Left lobe of liver (tissue), 2 donors: ENCODE measurements around the gene SLC22A23. TPM values are rescaled to one million over a fixed set of nuclear protein-coding genes. Genes with fewer than 3 reads are reported as not detected.

Experiments used
- ATAC-seq: fragments of 200-7000 bp; cut with Tn5 transposase; one replicate; pipeline ENCODE4 v1.9.1; 2020; ENCODE audit warnings: mild to moderate bottlenecking, moderate library complexity
- DNase-seq: peaks from one replicate; pipeline ENCODE4 v3.0.0-alpha.2; 2020; ENCODE audit warnings: low spot score
- total RNA-seq: library from RNA; stranded (reverse); gene quantifications from one replicate; pipeline ENCODE4 v1.2.1, GENCODE V29; 2021
- donor health status: DM: no; HTN: no; CAD: no; lungs with moderate emphysema.
- donor health status: DM: no; HTN: yes; CAD: no.

SLC22A23 gene
- total RNA-seq, 1 donor from 2014 or later = 16.9 TPM

DNA sequence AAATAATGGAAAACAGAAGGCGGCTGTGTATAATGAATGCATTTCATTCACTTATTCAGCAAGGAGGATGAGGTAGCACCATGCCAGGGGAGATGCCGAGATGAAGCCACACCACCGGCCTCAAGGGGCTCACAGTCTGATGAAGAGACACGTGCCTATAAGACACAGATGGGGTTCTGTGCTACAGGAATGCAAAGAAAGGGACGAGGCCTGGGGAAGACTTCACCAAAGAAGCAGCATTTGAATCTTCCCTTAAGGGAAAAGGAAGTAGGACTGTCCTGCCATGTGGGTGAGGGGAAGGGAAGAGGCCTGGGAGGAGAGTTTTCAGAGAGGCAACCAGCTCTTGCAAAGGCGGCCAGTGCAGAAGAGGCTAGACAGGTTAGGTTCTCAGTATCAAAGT is 99.2 kb downstream of the SLC22A23 start:
- ATAC-seq (no peak), DNase-seq (no peak)

DNA sequence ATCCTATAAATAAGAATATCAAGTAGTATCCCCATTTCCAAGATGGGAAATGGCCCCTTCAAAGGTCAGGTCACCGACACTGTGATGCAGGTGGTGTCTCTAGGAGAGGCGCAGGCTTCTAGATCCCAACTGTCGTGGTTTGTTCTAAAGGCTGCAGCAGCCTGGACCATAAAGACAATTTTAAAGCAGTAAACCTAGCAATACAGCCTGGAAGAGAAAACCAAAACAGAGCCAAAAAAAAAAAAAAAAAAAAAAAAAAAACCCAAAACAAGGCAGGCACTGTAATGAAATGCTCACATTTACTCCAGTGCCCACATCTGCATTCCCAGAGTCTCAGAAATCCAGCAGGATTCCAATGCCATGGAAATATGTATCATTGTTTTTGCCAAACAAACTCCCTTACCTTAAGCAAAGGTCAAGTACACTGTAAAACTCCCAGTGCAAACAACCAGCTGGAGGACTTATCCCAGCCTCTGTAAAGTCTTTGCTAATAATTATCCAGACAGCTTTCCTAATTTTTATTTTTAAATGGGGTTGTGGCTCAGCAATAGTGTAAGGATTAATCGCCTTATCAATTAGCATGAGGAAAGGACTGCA is 99.9 kb downstream of the SLC22A23 start:
- no peak for DNase-seq
- ATAC-seq = peak; percentile 64

DNA sequence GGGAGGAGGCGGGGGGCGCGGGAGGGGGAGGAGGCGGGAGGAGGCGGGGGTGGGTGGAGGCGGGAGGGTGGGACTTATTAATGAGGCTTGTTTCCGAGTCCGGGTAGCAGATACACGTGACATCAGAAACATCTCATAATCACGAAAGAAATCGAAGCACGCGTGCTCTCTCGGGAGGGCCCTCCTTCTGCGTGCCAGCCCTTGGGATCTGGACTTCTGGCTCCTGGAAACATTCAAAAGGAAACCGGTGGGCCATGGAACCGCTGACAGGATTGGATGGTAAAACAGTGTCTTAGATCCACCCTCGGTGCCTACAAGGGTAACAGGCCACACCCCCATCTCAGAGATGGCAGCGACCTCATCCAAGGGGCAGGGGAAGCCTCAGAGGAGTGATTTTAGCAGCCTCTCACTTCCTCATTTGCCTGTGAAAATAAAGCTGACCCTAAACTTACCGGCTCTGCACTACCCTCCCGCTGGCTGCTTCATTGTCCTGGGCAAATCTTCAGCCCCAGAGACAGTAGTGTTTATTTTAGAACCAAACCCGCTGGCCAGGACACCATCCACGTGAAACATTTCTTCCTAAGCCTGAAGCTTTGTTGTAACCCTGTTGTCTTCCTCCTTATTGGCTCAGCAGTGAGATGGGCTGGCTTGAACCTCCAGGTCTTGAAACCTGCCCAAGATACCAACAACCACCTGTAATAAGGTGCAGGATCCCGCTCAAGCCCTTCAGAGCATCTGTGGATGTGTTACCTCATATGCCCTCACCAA is 100.6 kb downstream of the SLC22A23 start:
- ATAC-seq = peak; percentile 71
- DNase-seq = peak; percentile 76

DNA sequence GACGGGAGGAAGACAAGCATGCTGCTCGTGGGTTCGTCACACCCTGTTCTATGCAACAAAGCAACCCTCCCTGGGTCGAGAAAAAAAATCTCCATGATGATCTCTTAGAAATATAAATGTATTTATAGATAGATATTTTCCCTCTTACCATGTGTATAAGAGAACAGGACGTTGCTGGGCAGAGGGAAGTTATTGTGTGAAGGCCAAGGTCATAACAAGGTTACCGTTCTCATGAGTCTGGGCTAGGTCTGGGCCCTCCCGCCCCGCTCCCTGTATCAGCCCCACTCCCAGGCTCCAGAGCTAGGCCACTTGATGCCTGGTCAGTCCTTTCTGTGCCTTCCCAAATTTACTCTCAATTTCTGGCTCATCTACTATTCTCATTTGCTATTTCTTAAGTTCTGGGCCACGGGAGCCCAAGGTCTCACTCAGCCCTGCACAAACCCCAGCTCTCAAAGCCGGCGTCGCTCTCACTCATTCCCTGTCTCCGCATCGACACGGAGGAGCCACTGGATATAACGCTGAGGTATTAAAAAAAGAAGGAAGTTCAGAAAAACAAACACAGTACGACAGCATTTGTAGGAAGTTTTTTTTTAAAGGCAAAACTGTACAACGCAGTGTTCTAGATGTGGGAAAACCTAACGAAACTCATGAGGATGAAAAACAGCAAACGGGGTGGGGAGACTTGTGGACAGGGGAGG is 101.3 kb downstream of the SLC22A23 start:
- DNase-seq (no peak), ATAC-seq (peak; percentile 26)

DNA sequence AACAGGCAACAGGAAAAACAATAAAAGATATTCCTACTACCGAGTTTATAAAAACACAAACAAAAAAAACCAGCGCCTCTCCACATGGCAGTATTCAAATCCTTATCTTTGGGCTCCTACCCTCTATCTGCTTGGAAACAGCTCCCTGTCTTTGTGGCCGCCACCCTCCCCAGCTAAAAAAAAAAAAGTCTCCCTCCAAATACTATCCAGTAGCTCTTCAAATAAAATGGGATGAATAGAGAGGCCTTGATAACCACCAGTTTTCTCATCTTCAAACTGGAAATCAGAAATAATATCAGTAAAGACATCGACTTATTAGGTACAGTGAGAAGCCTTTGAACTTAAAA is 101.9 kb downstream of the SLC22A23 start:
- DNase-seq = no peak
- no peak for ATAC-seq

DNA sequence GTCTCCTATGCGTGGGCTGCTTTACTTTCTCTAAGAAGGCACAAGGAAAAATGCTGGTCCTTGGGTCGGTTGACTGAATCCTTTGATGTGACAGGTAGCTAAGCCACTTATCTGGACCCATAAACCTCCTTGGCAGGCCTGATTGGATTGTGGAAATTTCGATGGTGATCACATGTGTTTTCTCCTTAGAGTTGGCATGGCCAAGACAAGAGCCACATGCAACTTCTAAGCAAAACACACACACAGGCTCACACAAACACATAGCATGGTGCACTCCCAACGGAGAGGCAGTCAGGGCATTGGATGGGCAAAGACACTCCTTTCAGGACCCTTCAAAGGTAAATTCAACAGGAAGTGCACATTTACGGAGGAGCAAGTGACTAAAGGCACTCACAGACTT is 102.9 kb downstream of the SLC22A23 start:
- ATAC-seq = no peak

DNA sequence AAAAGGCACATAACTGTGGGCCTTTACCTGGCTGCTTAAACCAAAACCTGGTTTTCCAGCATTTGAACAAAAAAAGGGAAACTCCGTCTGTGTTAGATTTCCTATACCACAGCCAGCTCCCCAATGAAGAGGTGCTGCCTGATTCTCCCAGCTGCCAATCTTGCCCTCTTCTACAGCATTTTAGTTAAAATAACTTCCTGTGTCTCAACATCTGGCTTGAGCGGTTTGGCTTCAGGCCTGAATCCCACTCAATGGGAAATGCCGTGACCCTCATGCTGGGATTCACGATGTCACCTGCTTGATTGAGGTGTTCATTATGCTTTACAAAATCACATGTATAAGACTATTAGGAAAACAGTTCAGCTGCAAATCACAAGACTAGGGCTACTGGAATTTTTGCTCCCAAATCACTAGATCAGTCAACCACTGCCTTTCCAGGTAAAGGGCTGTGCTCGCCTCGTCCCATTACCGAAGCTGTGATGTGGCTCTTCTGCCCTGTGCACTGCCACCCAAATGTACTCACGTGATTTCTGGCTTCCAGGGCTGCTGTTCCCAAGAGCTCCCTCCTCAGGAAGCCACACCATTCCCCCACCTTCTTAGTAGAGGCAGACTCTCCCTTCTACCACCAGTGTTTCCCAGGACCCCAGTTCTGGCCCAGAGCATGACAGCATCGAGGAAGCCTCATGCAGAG is 103.5 kb downstream of the SLC22A23 start:
- ATAC-seq = no peak
- DNase-seq = no peak

More for the DNA sequence above, 102.9 kb downstream of the SLC22A23 start:
- no peak for DNase-seq

DNA sequence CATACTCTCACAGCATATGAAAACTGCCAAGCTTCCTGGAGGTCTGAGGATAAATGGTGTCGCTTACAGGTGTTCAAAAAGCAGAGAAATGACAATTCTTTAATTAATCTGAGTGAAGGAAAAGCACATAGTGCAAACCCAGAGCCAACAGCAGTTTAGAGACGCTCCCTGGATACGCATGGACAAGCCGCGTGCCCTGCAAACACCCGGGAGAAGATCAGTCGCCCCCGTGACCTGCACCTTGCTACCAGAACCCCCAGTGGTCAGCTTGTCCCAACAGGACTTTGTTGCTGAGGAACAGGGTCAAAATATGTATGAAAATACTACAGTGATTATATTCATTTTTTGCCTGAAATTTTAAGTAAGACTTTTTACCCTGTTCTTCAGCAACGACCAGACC is 104.2 kb downstream of the SLC22A23 start:
- ATAC-seq = peak; percentile 27
- peak; percentile 64 for DNase-seq

DNA sequence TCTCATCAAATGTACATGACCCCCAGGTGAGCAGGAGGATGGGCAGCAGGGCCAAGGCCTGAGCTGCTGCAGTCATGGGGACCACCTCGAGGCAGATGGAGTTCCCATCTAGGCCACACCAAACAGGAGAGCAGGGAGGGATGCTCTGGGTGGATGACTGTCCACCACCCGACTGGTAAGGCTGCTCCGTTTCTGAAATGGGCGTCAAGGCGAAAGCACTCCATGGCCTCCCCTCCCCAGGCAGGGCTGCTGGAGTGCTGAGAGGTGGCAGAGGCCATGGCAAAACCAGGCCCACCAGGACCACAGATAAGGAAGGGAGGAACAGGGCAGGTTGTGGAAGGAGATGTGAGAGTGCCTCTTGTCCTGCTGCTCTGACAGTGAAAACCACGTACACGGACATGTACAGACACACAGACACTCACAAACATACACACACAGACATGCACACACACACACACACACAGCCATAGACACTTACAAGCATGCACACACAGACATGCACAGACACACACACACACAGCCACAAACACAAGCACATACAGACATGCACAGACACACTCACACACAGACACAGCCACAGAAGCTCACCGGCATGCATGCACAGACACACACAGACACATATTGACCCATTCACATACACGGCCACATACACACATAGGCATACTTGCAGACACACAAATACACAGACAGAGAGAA is 104.9 kb downstream of the SLC22A23 start:
- ATAC-seq = no peak
- DNase-seq = no peak

DNA sequence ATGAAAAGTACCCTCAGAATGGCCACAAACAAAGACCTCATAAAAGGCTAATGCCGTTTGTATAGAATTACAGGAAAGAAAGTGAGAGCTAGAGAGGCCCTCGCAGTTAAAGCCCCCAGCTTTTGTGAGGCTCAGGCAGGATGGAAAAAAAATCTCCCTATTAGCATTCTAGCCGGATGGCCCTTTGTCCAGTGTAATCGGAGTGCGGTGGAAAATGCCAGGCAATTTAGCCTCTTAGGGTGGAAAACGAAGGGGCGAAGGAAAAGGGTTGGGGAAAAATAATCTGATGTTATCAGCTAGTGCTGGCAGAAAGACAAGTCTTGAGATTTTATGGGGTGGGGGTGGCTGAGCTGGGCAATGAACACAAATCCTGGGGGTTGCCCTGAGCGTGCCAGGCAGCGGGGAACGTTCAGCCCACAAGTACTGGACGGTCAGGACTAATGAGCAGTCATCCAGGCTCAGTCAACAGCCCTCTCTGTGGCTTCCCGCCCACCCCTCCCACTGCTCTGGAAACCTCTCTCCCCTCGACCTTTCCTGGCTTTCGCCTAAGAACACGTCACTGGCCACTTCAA is 105.7 kb downstream of the SLC22A23 start:
- DNase-seq (no peak), ATAC-seq (no peak)

DNA sequence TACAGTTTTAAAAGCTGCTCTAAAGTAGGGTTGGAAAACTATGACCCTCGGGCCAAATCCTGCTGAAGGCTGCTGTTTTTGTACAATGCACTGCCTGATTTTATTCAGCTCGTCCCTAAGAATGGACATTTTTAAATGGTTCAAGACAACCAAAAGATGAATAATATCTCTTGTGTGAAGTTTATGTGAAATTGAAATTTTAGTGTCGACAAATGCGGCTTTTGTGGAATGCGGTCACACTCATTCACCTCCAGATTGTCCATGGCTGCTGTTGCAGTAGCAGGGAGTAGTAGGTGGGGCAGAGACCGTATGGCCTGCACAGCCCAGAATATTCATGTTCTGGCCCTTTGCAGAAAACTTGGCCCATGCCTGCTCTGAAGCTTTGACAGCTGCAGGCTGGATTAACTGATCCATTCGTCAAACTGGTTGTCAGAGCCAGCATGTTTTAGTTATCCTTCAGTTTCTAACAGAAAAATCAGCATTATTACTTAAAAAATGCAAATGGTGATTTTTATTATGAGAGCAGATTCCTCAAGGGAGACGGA is 106.5 kb downstream of the SLC22A23 start:
- ATAC-seq (no peak), DNase-seq (no peak)

DNA sequence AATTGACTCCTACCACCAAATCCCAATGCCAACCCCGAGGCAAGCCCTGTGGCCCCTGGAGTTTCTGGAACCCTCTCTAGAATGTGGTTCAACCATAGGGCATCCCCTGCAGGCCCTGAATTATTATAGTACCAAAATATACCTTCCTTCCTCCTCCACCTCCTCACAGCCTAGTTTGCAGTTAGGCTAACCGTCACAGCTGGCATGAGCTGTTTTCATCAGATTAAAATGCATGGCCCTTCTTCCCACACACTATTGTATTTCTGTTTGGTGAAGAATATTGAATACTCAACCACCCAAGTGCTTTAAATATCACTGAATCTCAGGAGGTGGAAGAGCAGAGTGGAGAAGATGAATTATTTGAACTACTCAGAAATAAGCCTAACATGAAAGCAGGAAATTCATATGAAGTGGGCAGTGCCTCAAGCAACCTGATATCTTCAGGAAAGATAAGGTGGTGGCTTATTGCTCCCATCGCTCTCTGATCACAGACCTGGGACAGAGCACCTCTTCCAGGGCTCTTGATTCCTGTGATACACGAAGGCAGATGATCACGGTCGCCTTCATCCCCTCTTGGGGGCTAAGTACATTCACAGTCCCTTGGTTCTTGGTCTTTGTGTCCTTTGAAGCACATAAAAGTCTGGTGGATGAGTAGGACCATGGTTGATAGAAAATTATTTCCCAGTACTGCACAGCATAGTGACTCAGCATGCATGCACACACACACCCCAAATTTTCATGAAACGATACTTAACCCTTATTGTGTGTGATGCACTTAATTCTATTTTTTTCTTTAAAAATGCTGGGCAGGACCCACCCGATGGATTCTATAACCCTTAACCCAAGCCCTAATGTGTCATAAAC is 107.2 kb downstream of the SLC22A23 start:
- ATAC-seq (no peak), DNase-seq (no peak)

DNA sequence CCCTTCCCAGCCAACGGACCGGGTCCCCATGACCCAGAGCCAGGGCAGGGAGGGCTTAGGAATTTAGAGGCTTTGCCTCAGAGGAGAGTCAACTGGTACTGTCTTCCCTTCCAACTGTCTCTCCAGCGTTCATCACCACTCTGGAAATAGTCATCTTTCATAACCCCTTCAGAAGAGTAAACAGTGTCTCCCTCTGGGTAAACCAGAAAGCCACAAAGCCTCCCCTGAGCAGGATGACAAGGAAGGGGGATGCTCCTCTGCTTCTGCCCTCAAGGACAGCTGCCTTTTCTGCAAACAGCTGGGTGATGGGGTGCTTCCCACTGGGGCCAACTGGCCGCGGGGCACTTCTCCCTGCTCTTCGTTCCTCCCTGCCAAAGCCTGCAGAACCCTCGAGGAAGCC is 108.0 kb downstream of the SLC22A23 start:
- no peak for DNase-seq
- no peak for ATAC-seq

DNA sequence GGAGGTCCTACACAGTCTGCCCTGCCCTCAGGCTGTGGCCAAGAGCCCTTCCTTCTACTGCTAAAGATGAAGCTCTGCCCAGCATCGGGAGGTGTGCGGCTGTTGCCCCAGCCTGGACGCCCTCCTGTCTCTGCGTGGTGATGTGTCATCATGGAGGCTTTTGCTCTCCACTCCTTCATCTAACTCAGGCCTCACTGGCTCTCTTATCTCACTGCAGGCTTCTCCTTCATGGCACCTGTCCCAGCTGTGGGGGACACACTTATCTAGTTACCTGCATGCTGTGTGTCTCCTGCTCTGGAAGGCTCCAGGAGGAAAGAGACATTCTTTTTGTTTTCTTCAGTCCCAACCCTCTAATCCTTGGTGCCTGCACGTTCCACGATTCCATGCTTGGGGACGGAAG is 109.0 kb downstream of the SLC22A23 start:
- ATAC-seq (no peak), DNase-seq (no peak)

DNA sequence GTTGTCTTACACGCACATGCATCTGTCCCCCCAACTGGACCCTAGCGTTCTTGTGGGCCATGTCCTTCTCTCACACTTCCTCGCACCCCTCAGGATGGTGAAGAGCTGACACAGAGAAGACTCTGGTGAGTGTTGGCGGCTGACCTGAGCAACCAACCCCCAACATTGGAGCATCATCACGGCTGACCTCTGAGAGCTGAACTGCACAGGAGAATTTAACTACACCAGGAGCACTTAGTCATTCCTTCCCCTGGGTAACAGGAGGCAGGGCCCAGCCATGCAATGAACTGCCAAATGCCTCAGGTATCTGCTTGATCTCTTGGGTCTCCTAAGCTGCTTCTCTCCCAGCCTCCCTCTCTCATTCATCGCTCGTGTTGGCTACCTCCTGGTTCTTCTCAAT is 109.6 kb downstream of the SLC22A23 start:
- no peak for ATAC-seq
- DNase-seq = no peak

DNA sequence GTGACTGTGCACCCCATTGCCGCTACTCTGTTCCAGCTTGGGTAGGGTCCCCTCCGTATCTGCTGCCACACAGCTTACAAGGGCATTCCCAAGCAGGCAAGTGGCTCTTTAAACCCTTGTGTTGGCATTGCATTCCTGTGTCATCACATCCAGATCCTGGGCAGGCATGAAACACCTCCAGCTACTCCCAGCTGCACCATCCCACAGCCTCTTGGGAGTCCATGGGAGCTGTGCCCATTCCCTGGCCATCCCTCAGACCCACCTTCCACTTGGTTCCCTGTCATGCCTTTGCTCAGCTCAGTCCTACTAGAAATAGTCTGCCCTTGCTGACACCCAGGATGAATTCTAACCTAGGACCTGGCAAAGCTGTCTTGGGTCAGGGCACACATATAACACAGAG is 110.4 kb downstream of the SLC22A23 start:
- ATAC-seq = peak; percentile 20

DNA sequence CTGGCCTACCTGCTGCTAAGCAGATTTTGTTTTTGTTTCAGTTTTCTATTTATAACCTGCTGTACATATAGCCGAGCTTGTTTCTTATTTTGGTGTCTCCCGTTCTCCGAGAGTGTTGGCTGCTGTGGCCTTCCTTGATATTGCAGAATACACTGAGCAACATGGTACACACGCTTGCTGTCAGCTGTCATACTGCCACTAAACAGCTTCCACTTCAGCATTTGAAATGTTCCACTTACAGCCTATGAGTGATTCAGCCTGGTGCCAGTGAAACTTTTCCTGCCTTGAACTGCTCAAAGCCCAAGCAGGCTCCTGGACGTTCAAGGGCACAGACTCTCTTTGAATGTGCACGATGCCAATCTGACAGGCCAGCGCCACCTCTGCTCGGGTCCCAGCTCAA is 111.0 kb downstream of the SLC22A23 start:
- ATAC-seq = peak; percentile 29

More for the DNA sequence above, 110.4 kb downstream of the SLC22A23 start:
- no peak for DNase-seq

DNA sequence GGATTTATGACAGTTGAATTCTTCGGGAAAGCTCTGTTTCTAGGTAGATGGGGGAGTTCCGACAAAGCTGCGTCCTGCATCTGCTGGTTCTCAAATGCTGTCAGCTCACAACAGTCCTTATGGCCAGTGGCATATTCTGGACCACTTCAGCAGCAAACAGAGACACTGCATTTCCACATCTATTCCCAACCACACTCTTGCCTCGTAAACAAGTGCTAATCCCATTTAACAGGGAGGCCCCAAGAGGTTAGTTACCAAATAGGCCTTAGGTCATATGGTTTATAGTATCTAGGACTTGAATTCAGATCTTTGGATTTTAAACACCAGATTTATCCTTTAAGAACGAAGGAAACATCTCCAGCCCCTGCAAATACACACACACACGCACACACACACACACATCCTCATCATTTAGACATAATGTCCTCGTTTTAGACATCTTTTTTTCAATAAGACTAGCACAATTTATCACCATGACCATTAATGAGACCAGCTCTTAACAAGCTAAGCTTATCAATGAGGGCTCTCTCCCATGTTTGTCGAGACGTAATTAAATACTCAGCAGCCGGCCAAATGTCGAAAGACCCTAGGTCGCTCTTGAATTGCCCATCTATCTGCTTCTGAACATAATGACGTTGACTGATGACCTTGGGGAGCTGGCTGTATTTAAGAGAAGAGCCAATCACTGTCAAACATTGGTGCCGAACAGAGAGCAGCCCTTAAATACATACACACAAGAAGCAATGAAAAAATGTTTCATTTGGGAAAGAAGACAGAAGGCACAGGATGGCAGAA is 113.6 kb downstream of the SLC22A23 start:
- no peak for ATAC-seq

More for the DNA sequence above, 111.0 kb downstream of the SLC22A23 start:
- DNase-seq = no peak

More for the DNA sequence above, 113.6 kb downstream of the SLC22A23 start:
- no peak for DNase-seq
